ENCODE measurements around the gene MSI2. TPM values are rescaled to one million over a fixed set of nuclear protein-coding genes. Genes with fewer than 3 reads are reported as not detected.

Gene MSI2
- total RNA-seq, 1 donor from 2014 or later, result 140 TPM

DNA sequence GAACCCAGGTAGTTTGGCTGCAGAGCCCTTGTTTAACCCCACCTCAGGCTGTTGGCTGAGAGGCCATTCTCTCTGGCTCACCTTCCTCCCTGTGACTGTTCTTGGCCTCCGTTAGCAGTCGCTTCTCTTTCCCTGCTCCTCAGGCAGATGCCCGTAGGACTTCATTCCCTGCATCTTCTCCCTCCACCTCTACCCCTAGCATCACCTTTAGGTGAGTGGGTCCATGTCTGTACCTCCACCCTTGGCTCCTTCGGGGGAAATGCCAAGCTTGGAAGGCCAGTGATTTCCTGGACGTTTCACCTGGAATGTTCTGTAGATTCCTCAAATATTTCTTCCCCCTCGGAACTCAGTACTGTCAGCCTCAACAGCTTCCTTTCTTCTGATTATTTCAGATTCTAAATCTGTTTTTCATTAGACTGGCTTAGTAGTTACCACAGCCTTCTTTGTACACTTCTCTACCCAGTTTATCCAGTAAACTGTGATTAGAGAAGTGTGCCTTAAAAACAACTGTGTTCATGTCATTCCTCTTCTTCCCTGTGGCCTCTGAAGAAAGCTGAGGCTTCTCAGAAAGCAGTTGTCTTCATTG, 227.9 kb downstream of the MSI2 start:
- Mint-ChIP-seq H3K36me3 (ENCODE audit: low read depth) (peaks cover 4% of the 10 kb centered on the region), H3K4me1 (peaks cover 76% of the 10 kb centered on the region), H3K27ac (ENCODE audit: unreplicated experiment) (peak overlapping the region; percentile 65), H3K9me3 (no peaks in the 10 kb centered on the region), H3K4me3 (no peak overlapping the region), H3K27me3 (ENCODE audit: low read depth) (no peaks in the 10 kb centered on the region)
- no peak for DNase-seq (ENCODE audit: low read depth, low spot score)
- TF ChIP-seq, protein P1, sequence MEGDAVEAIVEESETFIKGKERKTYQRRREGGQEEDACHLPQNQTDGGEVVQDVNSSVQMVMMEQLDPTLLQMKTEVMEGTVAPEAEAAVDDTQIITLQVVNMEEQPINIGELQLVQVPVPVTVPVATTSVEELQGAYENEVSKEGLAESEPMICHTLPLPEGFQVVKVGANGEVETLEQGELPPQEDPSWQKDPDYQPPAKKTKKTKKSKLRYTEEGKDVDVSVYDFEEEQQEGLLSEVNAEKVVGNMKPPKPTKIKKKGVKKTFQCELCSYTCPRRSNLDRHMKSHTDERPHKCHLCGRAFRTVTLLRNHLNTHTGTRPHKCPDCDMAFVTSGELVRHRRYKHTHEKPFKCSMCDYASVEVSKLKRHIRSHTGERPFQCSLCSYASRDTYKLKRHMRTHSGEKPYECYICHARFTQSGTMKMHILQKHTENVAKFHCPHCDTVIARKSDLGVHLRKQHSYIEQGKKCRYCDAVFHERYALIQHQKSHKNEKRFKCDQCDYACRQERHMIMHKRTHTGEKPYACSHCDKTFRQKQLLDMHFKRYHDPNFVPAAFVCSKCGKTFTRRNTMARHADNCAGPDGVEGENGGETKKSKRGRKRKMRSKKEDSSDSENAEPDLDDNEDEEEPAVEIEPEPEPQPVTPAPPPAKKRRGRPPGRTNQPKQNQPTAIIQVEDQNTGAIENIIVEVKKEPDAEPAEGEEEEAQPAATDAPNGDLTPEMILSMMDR (conservative IDR thresholded peaks at IDR 0.05), result no peak

DNA sequence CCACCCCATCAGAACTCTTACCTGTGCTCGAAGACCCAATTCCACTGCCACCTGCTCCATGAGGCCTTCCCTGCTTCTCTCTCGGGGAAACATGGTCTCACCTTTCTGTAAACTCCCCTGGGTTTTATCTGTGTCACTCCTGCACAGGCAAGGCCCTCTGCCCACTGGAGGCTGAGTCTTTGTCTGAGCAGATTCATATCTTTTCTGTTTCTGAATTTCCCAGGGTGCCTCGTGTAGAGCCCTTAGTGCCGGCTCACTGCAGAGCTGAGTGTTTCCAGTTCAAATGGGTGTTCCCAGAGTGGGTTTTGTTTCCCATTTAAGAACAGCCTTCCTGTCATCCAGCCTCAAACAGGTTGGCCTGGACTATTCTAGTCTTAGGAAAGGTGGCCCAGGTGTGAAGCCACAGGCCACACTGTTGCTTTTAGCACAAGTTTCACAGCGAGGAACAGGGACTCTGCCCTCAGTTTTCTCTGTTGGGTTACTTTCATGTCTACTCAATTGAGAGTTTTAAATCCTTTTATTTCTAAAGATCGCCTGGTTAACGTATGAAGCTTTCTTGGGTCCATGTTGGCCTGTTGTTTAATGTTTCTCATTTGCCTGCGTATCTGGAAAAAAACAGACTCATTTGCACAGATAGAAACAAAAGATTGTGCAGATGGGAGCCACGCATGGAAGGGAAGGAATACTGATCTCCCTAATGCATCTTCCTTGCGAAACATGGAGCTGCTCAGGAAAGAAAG, 228.7 kb downstream of the MSI2 start:
- peaks cover 76% of the 10 kb centered on the region for H3K4me1 Mint-ChIP-seq
- peaks cover 4% of the 10 kb centered on the region for H3K36me3 Mint-ChIP-seq (ENCODE audit: low read depth)
- TF ChIP-seq, protein P1 (conservative IDR thresholded peaks at IDR 0.05), result no peak
- H3K27me3 Mint-ChIP-seq (ENCODE audit: low read depth), result no peaks in the 10 kb centered on the region
- peak overlapping the region; percentile 3 for H3K4me3 Mint-ChIP-seq
- H3K27ac Mint-ChIP-seq (ENCODE audit: unreplicated experiment), result peak overlapping the region; percentile 58
- no peak for DNase-seq (ENCODE audit: low read depth, low spot score)
- no peaks in the 10 kb centered on the region for H3K9me3 Mint-ChIP-seq

DNA sequence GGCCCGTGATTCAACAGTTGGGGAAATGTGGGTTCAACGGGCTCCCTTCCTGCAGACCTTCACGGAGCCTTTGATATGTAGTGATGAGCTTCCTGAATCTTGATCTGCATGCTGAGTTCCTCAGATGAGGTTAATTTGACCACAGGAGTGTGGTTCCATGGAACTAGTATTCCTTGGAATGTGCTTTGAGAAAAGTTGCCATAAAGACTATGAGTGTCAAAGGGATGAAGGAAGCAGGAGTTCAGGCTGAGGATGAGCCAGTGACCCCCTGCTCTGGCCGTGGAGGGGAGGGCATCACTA, 229.2 kb downstream of the MSI2 start:
- TF ChIP-seq, protein P1 (conservative IDR thresholded peaks at IDR 0.05), result no peak
- no peak for DNase-seq (ENCODE audit: low read depth, low spot score)
- peaks cover 73% of the 10 kb centered on the region for H3K4me1 Mint-ChIP-seq
- H3K27me3 Mint-ChIP-seq (ENCODE audit: low read depth), result no peaks in the 10 kb centered on the region
- H3K36me3 Mint-ChIP-seq (ENCODE audit: low read depth), result peaks cover 4% of the 10 kb centered on the region
- peak overlapping the region; percentile 3 for H3K4me3 Mint-ChIP-seq
- H3K27ac Mint-ChIP-seq (ENCODE audit: unreplicated experiment), result peak overlapping the region; percentile 72
- no peaks in the 10 kb centered on the region for H3K9me3 Mint-ChIP-seq

DNA sequence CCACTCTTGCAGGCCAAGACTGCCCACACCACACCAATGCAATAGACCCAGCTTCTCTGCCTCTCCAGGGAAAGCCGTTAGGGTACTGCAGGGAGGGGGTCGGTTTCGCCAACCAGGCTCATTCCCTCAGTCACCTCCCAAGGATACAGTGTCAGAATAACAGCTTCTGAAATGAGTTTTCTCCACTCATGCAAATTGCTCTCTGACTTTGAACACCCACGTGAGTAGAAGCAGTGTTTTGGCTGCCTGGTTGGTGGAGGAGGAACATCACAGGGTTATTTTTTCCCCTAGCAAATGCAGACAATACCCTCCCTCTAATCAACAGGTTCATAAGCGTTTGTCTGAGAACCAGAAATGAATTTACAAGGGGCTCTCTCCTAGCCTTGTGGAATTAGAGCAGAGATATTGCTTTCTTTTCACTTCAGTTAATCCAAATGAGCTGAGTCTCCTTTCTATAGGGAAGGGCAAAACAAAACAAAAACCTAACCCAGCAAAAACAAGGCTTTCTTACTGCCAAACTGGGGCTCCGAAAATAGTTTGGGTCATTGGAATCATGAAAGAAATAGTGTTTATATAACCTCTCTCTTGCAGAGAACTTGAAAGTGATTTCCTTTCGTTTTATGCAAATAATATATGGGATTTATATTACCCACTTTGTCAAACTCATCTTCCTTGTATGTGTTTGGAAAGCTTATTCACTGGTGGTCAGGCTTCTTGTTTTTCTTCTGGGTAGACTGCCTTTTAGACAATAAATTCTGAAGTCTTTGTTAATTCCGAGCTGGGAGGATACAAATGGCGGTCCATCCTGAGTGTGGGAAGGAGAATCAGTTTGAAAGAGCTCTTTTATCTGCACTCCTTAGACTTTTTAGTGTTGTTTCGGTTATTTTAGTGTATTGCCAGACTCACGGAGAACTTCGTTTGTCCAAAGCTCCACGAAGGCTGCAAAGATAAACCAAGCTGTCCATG, 229.9 kb downstream of the MSI2 start:
- Mint-ChIP-seq H3K27me3 (ENCODE audit: low read depth) (no peaks in the 10 kb centered on the region), H3K9me3 (no peaks in the 10 kb centered on the region), H3K4me3 (peak overlapping the region; percentile 59), H3K27ac (ENCODE audit: unreplicated experiment) (peak overlapping the region; percentile 95), H3K4me1 (peaks cover 66% of the 10 kb centered on the region), H3K36me3 (ENCODE audit: low read depth) (peaks cover 4% of the 10 kb centered on the region)
- no peak for DNase-seq (ENCODE audit: low read depth, low spot score)
- TF ChIP-seq, protein P1 (conservative IDR thresholded peaks at IDR 0.05), result no peak

DNA sequence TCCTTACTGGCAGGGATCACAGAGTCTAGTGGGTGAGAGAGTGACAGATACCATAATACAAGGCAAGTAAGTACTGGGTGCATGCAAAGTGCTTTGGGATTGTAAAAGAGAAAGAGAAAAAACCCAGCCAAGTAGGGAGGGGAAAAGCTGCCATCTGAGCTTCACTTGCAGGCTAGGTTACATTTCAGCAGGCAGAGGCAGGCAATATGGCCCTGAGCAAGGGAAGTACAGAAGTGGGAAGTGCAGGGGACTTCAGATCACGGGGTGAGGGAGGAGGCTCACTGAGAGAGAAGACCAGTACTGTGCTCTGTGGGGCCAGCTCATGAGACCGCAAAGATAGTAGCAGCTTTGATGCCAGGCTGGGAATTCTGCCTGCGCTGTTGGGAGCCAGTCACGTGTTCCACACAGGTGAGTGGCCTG, 230.6 kb downstream of the MSI2 start:
- H3K4me1 Mint-ChIP-seq, result peaks cover 65% of the 10 kb centered on the region

More for the DNA sequence above, 230.6 kb downstream of the MSI2 start:
- no peak for DNase-seq (ENCODE audit: low read depth, low spot score)
- peak overlapping the region; percentile 95 for H3K27ac Mint-ChIP-seq (ENCODE audit: unreplicated experiment)
- peaks cover 4% of the 10 kb centered on the region for H3K36me3 Mint-ChIP-seq (ENCODE audit: low read depth)
- H3K9me3 Mint-ChIP-seq, result no peaks in the 10 kb centered on the region
- H3K27me3 Mint-ChIP-seq (ENCODE audit: low read depth), result no peaks in the 10 kb centered on the region
- peak overlapping the region; percentile 59 for H3K4me3 Mint-ChIP-seq
- TF ChIP-seq, protein P1 (conservative IDR thresholded peaks at IDR 0.05), result no peak

Measured in neural crest cell (in vitro differentiated cells).